ENCODE data around the gene RUBCN.
"Not testable (repeated sequence)": the region's sequence is repeated elsewhere in the genome, so short reads cannot be mapped to it uniquely, and the experiment has no call there.

Gene RUBCN

DNA sequence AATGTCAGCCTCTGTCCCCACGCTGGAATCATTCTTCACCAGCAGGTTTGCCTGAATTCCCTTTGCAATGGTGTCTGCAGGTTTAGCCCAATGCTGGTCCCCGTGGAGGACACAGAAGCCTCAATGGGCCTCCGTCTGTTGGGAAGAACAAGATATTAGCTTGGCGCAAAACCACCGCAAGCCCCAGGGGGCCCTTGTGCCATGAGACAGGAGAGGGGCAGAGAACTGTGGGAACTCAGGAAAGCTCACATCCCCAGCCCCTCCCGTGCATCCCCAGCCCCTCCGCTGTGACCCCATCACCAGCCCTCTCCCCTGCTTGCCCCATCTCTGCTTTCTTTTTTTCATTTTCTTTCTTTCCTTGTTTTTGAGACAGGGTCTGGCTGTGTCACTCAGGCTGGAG lies 89.1 kb downstream of the RUBCN start:
- H3K36me3 ChIP-seq (ENCODE audit: insufficient read depth, low read length); H3K9me3 ChIP-seq (ENCODE audit: control insufficient read depth, insufficient read depth, low read length): not testable (repeated sequence)

GRCh38 chr3:197647191-197647590 lies 89.5 kb downstream of the RUBCN start:
- H3K9me3 ChIP-seq (ENCODE audit: control insufficient read depth, insufficient read depth, low read length); H3K9ac ChIP-seq (ENCODE audit: low read depth, low read length); H3K36me3 ChIP-seq (ENCODE audit: insufficient read depth, low read length); H3K4me1 ChIP-seq (ENCODE audit: insufficient read depth, low read length): not testable (repeated sequence)

More for the DNA sequence above, 89.1 kb downstream of the RUBCN start:
- H3K4me1 ChIP-seq (ENCODE audit: insufficient read depth, low read length); H3K9ac ChIP-seq (ENCODE audit: low read depth, low read length): not testable (repeated sequence)

DNA sequence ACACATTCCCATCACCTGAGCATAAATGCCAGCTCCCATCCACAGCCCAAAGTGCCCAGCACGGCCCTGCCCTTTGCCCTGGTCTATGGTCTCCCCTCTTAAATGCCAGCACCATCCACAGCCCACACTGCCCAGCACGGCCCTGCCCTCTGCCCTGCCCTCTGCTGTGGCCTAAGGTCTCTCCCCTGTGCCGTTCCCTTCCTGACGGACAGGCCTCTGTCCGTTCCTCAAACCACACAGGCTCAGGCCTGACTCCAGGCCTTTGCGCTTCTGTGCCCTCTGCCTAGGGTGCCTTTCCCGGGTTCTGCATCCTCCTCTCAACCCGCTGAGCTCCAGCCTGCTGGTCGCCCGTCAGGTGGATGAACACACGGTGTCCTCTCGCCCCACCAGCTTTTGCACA lies 90.4 kb downstream of the RUBCN start:
- not testable (repeated sequence) for H3K36me3 ChIP-seq (ENCODE audit: insufficient read depth, low read length); H3K4me1 ChIP-seq (ENCODE audit: insufficient read depth, low read length); H3K9ac ChIP-seq (ENCODE audit: low read depth, low read length); H3K9me3 ChIP-seq (ENCODE audit: control insufficient read depth, insufficient read depth, low read length)

DNA sequence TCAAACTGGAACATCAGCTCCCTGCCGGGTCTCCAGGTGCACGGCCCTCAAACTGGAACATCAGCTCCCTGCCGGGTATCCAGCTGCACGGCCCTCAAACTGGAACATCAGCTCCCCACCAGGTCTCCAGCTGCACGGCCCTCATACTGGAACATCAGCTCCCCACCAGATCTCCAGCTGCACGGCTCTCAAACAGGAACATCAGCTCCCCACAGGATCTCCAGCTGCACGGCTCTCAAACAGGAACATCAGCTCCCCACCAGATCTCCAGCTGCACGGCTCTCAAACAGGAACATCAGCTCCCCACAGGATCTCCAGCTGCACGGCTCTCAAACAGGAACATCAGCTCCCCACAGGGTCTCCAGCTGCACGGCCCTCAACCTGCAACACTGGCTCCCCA lies 99.1 kb downstream of the RUBCN start:
- not testable (repeated sequence) for H3K36me3 ChIP-seq (ENCODE audit: insufficient read depth, low read length); H3K9ac ChIP-seq (ENCODE audit: low read depth, low read length); H3K9me3 ChIP-seq (ENCODE audit: control insufficient read depth, insufficient read depth, low read length); H3K4me1 ChIP-seq (ENCODE audit: insufficient read depth, low read length)

- not testable (repeated sequence) for H3K36me3 ChIP-seq (ENCODE audit: insufficient read depth, low read length); H3K9me3 ChIP-seq (ENCODE audit: control insufficient read depth, insufficient read depth, low read length); H3K9ac ChIP-seq (ENCODE audit: low read depth, low read length); H3K4me1 ChIP-seq (ENCODE audit: insufficient read depth, low read length)
Measured at GRCh38 chr3:197631989-197632388, 104.7 kb downstream of the RUBCN start.

DNA sequence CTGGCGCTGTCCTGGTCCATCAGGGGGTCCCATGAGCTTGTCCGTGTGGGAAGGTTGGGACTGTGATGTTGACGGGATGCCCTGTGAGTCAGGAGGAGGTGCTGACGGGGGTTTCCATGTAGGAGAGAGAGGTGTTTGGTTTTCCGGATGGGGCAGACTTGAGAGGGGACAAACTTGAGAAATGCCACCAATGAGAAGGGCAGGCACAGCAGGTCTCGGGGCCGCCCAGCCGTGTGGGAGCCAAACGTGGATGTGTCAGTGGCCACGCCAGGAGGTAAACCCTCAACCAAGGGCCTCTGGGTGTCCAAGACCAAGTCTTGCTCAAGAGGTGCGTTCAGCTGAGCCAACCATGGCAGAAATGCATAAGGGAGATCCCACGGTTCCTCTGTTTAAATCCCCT lies 105.9 kb downstream of the RUBCN start:
- not testable (repeated sequence) for H3K36me3 ChIP-seq (ENCODE audit: insufficient read depth, low read length); H3K9me3 ChIP-seq (ENCODE audit: control insufficient read depth, insufficient read depth, low read length); H3K9ac ChIP-seq (ENCODE audit: low read depth, low read length); H3K4me1 ChIP-seq (ENCODE audit: insufficient read depth, low read length)

DNA sequence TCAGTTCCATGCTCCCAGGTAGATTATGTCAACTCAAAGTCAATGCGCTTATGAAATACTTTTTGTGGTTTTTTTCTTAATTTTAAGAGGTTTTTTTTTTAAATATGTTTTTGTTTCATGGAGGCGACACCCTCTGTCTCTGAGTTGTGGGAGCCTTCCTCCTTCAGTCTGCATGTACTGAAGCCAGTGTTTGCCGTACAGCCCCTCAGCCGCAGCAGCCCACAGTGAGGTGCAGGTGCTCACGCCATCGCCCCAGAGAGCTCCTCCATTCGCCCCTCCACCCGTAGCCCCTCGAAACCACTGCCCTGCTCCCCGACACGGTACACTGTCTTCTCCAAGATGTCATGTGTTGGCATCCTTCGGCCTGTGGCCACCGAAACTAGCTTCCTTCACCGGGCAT lies 107.4 kb downstream of the RUBCN start:
- H3K9me3 ChIP-seq (ENCODE audit: control insufficient read depth, insufficient read depth, low read length); H3K9ac ChIP-seq (ENCODE audit: low read depth, low read length); H3K4me1 ChIP-seq (ENCODE audit: insufficient read depth, low read length); H3K36me3 ChIP-seq (ENCODE audit: insufficient read depth, low read length): not testable (repeated sequence)

GRCh38 chr3:197627772-197628523 lies 108.8 kb downstream of the RUBCN start:
- not testable (repeated sequence) for H3K4me1 ChIP-seq (ENCODE audit: insufficient read depth, low read length); H3K36me3 ChIP-seq (ENCODE audit: insufficient read depth, low read length); H3K9me3 ChIP-seq (ENCODE audit: control insufficient read depth, insufficient read depth, low read length)
- peak overlapping the region; percentile 73 for H3K9ac ChIP-seq (ENCODE audit: low read depth, low read length)

GRCh38 chr3:197627158-197627771 lies 109.4 kb downstream of the RUBCN start:
- H3K9me3 ChIP-seq (ENCODE audit: control insufficient read depth, insufficient read depth, low read length); H3K36me3 ChIP-seq (ENCODE audit: insufficient read depth, low read length); H3K4me1 ChIP-seq (ENCODE audit: insufficient read depth, low read length): not testable (repeated sequence)
- peak overlapping the region; percentile 50; the same call in 1 of the 2 replicates for H3K9ac ChIP-seq (ENCODE audit: low read depth, low read length)

- H3K4me1 ChIP-seq (ENCODE audit: insufficient read depth, low read length); H3K9me3 ChIP-seq (ENCODE audit: control insufficient read depth, insufficient read depth, low read length); H3K36me3 ChIP-seq (ENCODE audit: insufficient read depth, low read length): not testable (repeated sequence)
- peak overlapping the region; percentile 30; the same call in 1 of the 2 replicates for H3K9ac ChIP-seq (ENCODE audit: low read depth, low read length)
Measured at GRCh38 chr3:197626404-197627157, 110.1 kb downstream of the RUBCN start.

GRCh38 chr3:197621478-197621877 lies 115.2 kb downstream of the RUBCN start:
- H3K9ac ChIP-seq (ENCODE audit: low read depth, low read length) = not testable (repeated sequence)

More at GRCh38 chr3:197621478-197621877, 115.2 kb downstream of the RUBCN start:
- H3K9me3 ChIP-seq (ENCODE audit: control insufficient read depth, insufficient read depth, low read length); H3K36me3 ChIP-seq (ENCODE audit: insufficient read depth, low read length); H3K4me1 ChIP-seq (ENCODE audit: insufficient read depth, low read length): not testable (repeated sequence)

Measured in ES-I3 (cell line).